HCT116 (cell line): ENCODE measurements around the gene ABCF3. TPM values are rescaled to one million over a fixed set of nuclear protein-coding genes. Genes with fewer than 3 reads are reported as not detected.

Experiments used
- ATAC-seq: fragments of 200-7000 bp; cut with Tn5 transposase; 2 replicates; pipeline ENCODE4 v1.9.1; 2020; ENCODE audit warnings: mild to moderate bottlenecking, moderate library complexity
- BruUV-seq: library from RNA; stranded (reverse); fragments of 400-500 nt; replicated peaks from 2 replicates; lab custom pipeline; 2021; lab: Mats Ljungman, UMichigan
- CTCF ChIA-PET: fragments of 300-600 bp; sonication (Branson Sonifier 250); formaldehyde crosslinking; loops from one replicate; lab custom pipeline; 2021; ENCODE audit warnings: antibody characterized with exemption; lab: Charles Lee
- POLR2A ChIA-PET: fragments of 300-600, 350-600 bp; sonication (Branson Sonifier 250); formaldehyde crosslinking; loops from one replicate; lab custom pipeline; 2021; ENCODE audit warnings: antibody characterized with exemption; lab: Charles Lee
- RAD21 ChIA-PET, 2 experiments: fragments of 300-600 bp; sonication (Branson Sonifier 250); formaldehyde crosslinking; loops; one replicate each; lab custom pipeline; 2023; ENCODE audit warnings: low total read pairs in 2 of 2; ENCODE audit not compliant: uncharacterized antibody in 2 of 2, unreplicated experiment in 2 of 2, low non-redundant PET in 1 of 2; lab: Charles Lee
- DNase-seq: peaks from one replicate; pipeline ENCODE4 v3.0.0-alpha.2; 2010; ENCODE audit warnings: low read depth, low spot score
- H2AFZ ChIP-seq: fragments of 200-600 bp; shearing (Covaris generic), sonication (generic); 2 replicates; pipeline ENCODE4 v1.6.1; 2017; ENCODE audit warnings: low read depth, mixed run types, mixed read lengths, antibody characterized with exemption, low read length; ENCODE audit not compliant: poor library complexity, severe bottlenecking
- H3K27ac ChIP-seq: 2 replicates; pipeline ENCODE4 v1.5.1; 2012; ENCODE audit warnings: low read depth, low read length
- H3K27me3 ChIP-seq: fragments of 200-600 bp; sonication (generic); 2 replicates; pipeline ENCODE4 v1.6.1; 2016; ENCODE audit warnings: mixed run types, low read length, mixed read lengths; ENCODE audit not compliant: insufficient read depth
- H3K36me3 ChIP-seq, 2 experiments: fragments of 200-500 bp in 1 of 2; fragments of 200-600 bp in 1 of 2; sonication (Bioruptor generic) in 1 of 2; sonication (generic) in 1 of 2; 2 replicates each; pipeline versions ENCODE4 v1.5.1 to v1.6.1; 2014 to 2016; ENCODE audit warnings: low read length in 2 of 2, inconsistent platforms in 1 of 2, mixed read lengths in 1 of 2, mixed run types in 1 of 2; ENCODE audit not compliant: insufficient read depth in 2 of 2, control insufficient read depth in 1 of 2
- H3K4me1 ChIP-seq, 2 experiments: fragments of 200-600 bp in 1 of 2; sonication (generic) in 1 of 2; 2 replicates each; pipeline versions ENCODE4 v1.5.1 to v1.6.1; 2012 to 2017; ENCODE audit warnings: low read length in 2 of 2, inconsistent platforms in 1 of 2, mild to moderate bottlenecking in 1 of 2, mixed read lengths in 1 of 2, mixed run types in 1 of 2, moderate library complexity in 1 of 2; ENCODE audit not compliant: insufficient read depth in 2 of 2, control insufficient read depth in 1 of 2
- H3K4me2 ChIP-seq: fragments of 200-600 bp; sonication (generic); 2 replicates; pipeline ENCODE4 v1.6.1; 2017; ENCODE audit warnings: mixed run types, low read length, mixed read lengths
- H3K4me3 ChIP-seq, 2 experiments: fragments of 200-600 bp in 1 of 2; sonication (generic) in 1 of 2; replicated peaks in 1 of 2; 2 replicates each; pipeline ENCODE4 v1.5.1; 2011 to 2016; ENCODE audit warnings: low read length in 2 of 2, control low read depth in 1 of 2, low read depth in 1 of 2, mild to moderate bottlenecking in 1 of 2, mixed read lengths in 1 of 2, mixed run types in 1 of 2
- H3K79me2 ChIP-seq: fragments of 200-600 bp; sonication (generic); 2 replicates; pipeline ENCODE4 v1.6.1; 2017; ENCODE audit warnings: mild to moderate bottlenecking, mixed run types, low read length, moderate library complexity, mixed read lengths; ENCODE audit not compliant: insufficient read depth
- H3K9ac ChIP-seq: fragments of 200-600 bp; sonication (generic); 2 replicates; pipeline ENCODE4 v1.6.1; 2016; ENCODE audit warnings: low read length, mixed read lengths
- H3K9me2 ChIP-seq: fragments of 200-600 bp; sonication (generic), shearing (Covaris generic); 2 replicates; pipeline ENCODE4 v1.6.1; 2017; ENCODE audit warnings: mixed run types, mild to moderate bottlenecking, moderate library complexity; ENCODE audit not compliant: insufficient read depth
- H3K9me3 ChIP-seq, 2 experiments: fragments of 200-500 bp in 1 of 2; fragments of 200-600 bp in 1 of 2; sonication (Bioruptor generic) in 1 of 2; sonication (generic) in 1 of 2; 2 replicates each; pipeline ENCODE4 v1.6.1; 2014 to 2017; ENCODE audit warnings: low read length in 2 of 2, mixed read lengths in 2 of 2, inconsistent platforms in 1 of 2, low read depth in 1 of 2, mild to moderate bottlenecking in 1 of 2, mixed run types in 1 of 2, moderate library complexity in 1 of 2; ENCODE audit not compliant: control insufficient read depth in 1 of 2, insufficient read depth in 1 of 2
- H4K20me1 ChIP-seq: fragments of 200-600 bp; sonication (generic), shearing (Covaris generic); 2 replicates; pipeline ENCODE4 v1.6.1; 2017; ENCODE audit warnings: mixed run types, mild to moderate bottlenecking, moderate library complexity; ENCODE audit not compliant: insufficient read depth
- EGR1 ChIP-seq: IDR thresholded peaks from 2 replicates; pipeline ENCODE4 v1.6.1; 2012; ENCODE audit warnings: low read depth
- ELF1 ChIP-seq: IDR thresholded peaks from 2 replicates; pipeline ENCODE4 v1.6.1; 2012; ENCODE audit warnings: low read depth, borderline replicate concordance
- EZH2 ChIP-seq: fragments of 200-600 bp; sonication (generic); IDR thresholded peaks from 2 replicates; pipeline ENCODE4 v1.6.1; 2017; ENCODE audit warnings: antibody characterized with exemption, mixed run types
- EZH2phosphoT487 ChIP-seq: fragments of 200-600 bp; IDR thresholded peaks from 2 replicates; pipeline ENCODE4 v1.6.1; 2018; ENCODE audit warnings: antibody characterized with exemption, borderline replicate concordance
- FOSL1 ChIP-seq: IDR thresholded peaks from 2 replicates; pipeline ENCODE4 v1.6.1; 2012; ENCODE audit warnings: low read depth
- JUND ChIP-seq: IDR thresholded peaks from 2 replicates; pipeline ENCODE4 v1.6.1; 2012
- POLR2A ChIP-seq: IDR thresholded peaks from 2 replicates; pipeline ENCODE4 v1.7.0; 2011; ENCODE audit warnings: borderline replicate concordance; ENCODE audit not compliant: insufficient read depth, insufficient read length; ENCODE audit errors: extremely low read depth
- SP1 ChIP-seq: IDR thresholded peaks from 2 replicates; pipeline ENCODE4 v1.6.1; 2012; ENCODE audit warnings: low read depth
- SRF ChIP-seq: IDR thresholded peaks from 2 replicates; pipeline ENCODE4 v1.6.1; 2012; ENCODE audit warnings: low read depth
- TCF7L2 ChIP-seq: IDR thresholded peaks from 2 replicates; pipeline ENCODE4 v1.7.0; 2011; ENCODE audit warnings: borderline replicate concordance, inconsistent platforms; ENCODE audit not compliant: insufficient read depth, insufficient read length; ENCODE audit errors: extremely low read depth
- ZBTB33 ChIP-seq: IDR thresholded peaks from 2 replicates; pipeline ENCODE4 v1.6.1; 2011; ENCODE audit warnings: mild to moderate bottlenecking, low read length, moderate library complexity; ENCODE audit not compliant: insufficient replicate concordance; ENCODE audit errors: extremely low read depth
- ZFX ChIP-seq: fragments of 450-650 bp; IDR thresholded peaks from 2 replicates; pipeline ENCODE4 v1.6.1; 2017
- ZNF274 ChIP-seq: fragments of 200-500 bp; sonication (Bioruptor generic); IDR thresholded peaks from 2 replicates; pipeline ENCODE4 v1.6.1; 2014; ENCODE audit warnings: mild to moderate bottlenecking, low read depth, low read length, inconsistent platforms
- intact Hi-C: fragments of 100-400 bp; cut with micrococcal nuclease; formaldehyde crosslinking; loops from 2 replicates; pipeline ENCODE4 v1.10.0; 2022
- total RNA-seq: library from RNA; stranded (reverse); gene quantifications from one replicate; pipeline ENCODE4 v1.2.1, GENCODE V29; 2021; ENCODE audit not compliant: unreplicated experiment
- TF ChIP-seq, protein P1 (sequence below): IDR thresholded peaks from 2 replicates; pipeline ENCODE4 v1.6.1; 2012; ENCODE audit warnings: low read depth

The ABCF3 gene
- total RNA-seq, 1 experiment from 2014 or later: 74.6 TPM

DNA sequence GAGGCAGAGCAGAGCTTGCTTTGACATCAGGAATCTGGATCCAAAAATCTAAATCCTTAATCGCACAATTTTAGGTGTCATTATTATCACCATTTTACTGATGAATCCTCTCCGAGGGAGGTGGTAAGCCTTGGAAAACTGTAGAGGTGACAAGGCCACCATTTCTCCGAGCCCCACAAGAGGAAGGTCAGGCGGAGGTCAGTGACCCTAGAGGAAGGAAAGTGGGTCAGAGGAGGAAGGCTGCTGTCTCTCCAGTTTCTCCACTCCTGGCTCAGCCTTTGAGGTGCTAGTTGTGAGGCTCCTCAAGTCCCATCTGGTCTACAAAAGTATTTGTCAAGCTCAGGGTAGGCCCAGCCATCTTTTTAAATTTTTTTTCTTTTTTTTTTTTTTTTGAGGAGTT, 27.6 kb upstream of the ABCF3 start:
- intact Hi-C loops: no loop called here
- Histone ChIP-seq H3K9ac (no peak overlapping the region), H3K9me2 (no peaks in the 10 kb centered on the region), H3K4me3 (no peak overlapping the region), H3K36me3 (peaks cover 0 to 2% of the 10 kb centered on the region in 2 experiments; a peak in 1 of 4 replicates), H3K4me2 (no peak overlapping the region), H3K79me2 (peaks cover 53% of the 10 kb centered on the region), H3K27ac (no peak overlapping the region), H3K9me3 (no peaks in the 10 kb centered on the region), H2AFZ (no peak overlapping the region), H3K27me3 (no peaks in the 10 kb centered on the region), H4K20me1 (no peaks in the 10 kb centered on the region), H3K4me1 (peaks cover 7 to 21% of the 10 kb centered on the region in 2 experiments; a peak in 3 of 4 replicates)
- CTCF ChIA-PET: interaction anchor here (0.7 to 1.3 kb wide), 2 partner anchors 70 to 131 kb away, joined by 3 to 4 read pairs; partner anchors contain the start of gene VWA5B2
- DNase-seq (no peak), ATAC-seq (no peak)
- TF ChIP-seq ZFX (no peak), JUND (no peak), SRF (no peak), POLR2A (no peak), TCF7L2 (no peak), ZBTB33 (no peak), ZNF274 (no peak), EZH2phosphoT487 (no peak), EGR1 (no peak), ELF1 (no peak), SP1 (no peak), EZH2 (no peak), FOSL1 (no peak)
- TF ChIP-seq, protein P1, sequence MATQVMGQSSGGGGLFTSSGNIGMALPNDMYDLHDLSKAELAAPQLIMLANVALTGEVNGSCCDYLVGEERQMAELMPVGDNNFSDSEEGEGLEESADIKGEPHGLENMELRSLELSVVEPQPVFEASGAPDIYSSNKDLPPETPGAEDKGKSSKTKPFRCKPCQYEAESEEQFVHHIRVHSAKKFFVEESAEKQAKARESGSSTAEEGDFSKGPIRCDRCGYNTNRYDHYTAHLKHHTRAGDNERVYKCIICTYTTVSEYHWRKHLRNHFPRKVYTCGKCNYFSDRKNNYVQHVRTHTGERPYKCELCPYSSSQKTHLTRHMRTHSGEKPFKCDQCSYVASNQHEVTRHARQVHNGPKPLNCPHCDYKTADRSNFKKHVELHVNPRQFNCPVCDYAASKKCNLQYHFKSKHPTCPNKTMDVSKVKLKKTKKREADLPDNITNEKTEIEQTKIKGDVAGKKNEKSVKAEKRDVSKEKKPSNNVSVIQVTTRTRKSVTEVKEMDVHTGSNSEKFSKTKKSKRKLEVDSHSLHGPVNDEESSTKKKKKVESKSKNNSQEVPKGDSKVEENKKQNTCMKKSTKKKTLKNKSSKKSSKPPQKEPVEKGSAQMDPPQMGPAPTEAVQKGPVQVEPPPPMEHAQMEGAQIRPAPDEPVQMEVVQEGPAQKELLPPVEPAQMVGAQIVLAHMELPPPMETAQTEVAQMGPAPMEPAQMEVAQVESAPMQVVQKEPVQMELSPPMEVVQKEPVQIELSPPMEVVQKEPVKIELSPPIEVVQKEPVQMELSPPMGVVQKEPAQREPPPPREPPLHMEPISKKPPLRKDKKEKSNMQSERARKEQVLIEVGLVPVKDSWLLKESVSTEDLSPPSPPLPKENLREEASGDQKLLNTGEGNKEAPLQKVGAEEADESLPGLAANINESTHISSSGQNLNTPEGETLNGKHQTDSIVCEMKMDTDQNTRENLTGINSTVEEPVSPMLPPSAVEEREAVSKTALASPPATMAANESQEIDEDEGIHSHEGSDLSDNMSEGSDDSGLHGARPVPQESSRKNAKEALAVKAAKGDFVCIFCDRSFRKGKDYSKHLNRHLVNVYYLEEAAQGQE: no peak
- BruUV-seq: no TSS peak
- RAD21 ChIA-PET: no interaction called here
- POLR2A ChIA-PET: interaction anchor here (1.3 kb wide), 1 partner anchor 73 kb away, joined by 3 read pairs; no protein-coding TSS in a partner anchor
